ENCODE data around the gene LRRC27.

GRCh38 chr10:132350391-132350790 lies 18.4 kb downstream of the LRRC27 start:
- TF ChIP-seq, protein P1, sequence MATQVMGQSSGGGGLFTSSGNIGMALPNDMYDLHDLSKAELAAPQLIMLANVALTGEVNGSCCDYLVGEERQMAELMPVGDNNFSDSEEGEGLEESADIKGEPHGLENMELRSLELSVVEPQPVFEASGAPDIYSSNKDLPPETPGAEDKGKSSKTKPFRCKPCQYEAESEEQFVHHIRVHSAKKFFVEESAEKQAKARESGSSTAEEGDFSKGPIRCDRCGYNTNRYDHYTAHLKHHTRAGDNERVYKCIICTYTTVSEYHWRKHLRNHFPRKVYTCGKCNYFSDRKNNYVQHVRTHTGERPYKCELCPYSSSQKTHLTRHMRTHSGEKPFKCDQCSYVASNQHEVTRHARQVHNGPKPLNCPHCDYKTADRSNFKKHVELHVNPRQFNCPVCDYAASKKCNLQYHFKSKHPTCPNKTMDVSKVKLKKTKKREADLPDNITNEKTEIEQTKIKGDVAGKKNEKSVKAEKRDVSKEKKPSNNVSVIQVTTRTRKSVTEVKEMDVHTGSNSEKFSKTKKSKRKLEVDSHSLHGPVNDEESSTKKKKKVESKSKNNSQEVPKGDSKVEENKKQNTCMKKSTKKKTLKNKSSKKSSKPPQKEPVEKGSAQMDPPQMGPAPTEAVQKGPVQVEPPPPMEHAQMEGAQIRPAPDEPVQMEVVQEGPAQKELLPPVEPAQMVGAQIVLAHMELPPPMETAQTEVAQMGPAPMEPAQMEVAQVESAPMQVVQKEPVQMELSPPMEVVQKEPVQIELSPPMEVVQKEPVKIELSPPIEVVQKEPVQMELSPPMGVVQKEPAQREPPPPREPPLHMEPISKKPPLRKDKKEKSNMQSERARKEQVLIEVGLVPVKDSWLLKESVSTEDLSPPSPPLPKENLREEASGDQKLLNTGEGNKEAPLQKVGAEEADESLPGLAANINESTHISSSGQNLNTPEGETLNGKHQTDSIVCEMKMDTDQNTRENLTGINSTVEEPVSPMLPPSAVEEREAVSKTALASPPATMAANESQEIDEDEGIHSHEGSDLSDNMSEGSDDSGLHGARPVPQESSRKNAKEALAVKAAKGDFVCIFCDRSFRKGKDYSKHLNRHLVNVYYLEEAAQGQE (IDR thresholded peaks at IDR 0.05; ENCODE audit: insufficient replicate concordance, low read depth), result no peak
- TF ChIP-seq, protein P2, sequence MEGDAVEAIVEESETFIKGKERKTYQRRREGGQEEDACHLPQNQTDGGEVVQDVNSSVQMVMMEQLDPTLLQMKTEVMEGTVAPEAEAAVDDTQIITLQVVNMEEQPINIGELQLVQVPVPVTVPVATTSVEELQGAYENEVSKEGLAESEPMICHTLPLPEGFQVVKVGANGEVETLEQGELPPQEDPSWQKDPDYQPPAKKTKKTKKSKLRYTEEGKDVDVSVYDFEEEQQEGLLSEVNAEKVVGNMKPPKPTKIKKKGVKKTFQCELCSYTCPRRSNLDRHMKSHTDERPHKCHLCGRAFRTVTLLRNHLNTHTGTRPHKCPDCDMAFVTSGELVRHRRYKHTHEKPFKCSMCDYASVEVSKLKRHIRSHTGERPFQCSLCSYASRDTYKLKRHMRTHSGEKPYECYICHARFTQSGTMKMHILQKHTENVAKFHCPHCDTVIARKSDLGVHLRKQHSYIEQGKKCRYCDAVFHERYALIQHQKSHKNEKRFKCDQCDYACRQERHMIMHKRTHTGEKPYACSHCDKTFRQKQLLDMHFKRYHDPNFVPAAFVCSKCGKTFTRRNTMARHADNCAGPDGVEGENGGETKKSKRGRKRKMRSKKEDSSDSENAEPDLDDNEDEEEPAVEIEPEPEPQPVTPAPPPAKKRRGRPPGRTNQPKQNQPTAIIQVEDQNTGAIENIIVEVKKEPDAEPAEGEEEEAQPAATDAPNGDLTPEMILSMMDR (IDR thresholded peaks at IDR 0.05; ENCODE audit: insufficient read depth, low read length), result no peak
- TF ChIP-seq POLR2AphosphoS5 (IDR thresholded peaks at IDR 0.05; ENCODE audit: low read depth) (no peak), GABPA (IDR thresholded peaks at IDR 0.05; ENCODE audit: low read depth) (no peak), SPI1 (IDR thresholded peaks at IDR 0.05; ENCODE audit: borderline replicate concordance, low read depth) (no peak)

All from HL-60 (cell line).